GM12878 (cell line): ENCODE results near the gene CITED2. TPM values are rescaled to one million over a fixed set of nuclear protein-coding genes. Genes with fewer than 3 reads are reported as not detected.

Source experiments
- BCL11A ChIP-seq: IDR thresholded peaks from 2 replicates; pipeline ENCODE4 v1.6.1; 2011; ENCODE audit warnings: low read depth, low read length
- CBFB ChIP-seq: IDR thresholded peaks from 2 replicates; pipeline ENCODE4 v1.6.1; 2016; ENCODE audit warnings: antibody characterized with exemption, low read depth
- CTCF ChIP-seq, 3 experiments: IDR thresholded peaks in 2 of 3; conservative IDR thresholded peaks in 1 of 3; 2 replicates each; pipeline ENCODE4 v1.5.1; 2011; ENCODE audit warnings: low read depth in 3 of 3, low read length in 3 of 3, mild to moderate bottlenecking in 3 of 3, control low read depth in 2 of 3, moderate library complexity in 2 of 3, inconsistent platforms in 1 of 3, mixed read lengths in 1 of 3; ENCODE audit not compliant: control insufficient read depth in 2 of 3, insufficient read depth in 1 of 3; ENCODE audit errors: extremely low read depth in 1 of 3
- FOXM1 ChIP-seq: IDR thresholded peaks from 2 replicates; pipeline ENCODE4 v1.6.1; 2012; ENCODE audit warnings: low read depth, mild to moderate bottlenecking, inconsistent platforms, low read length, moderate library complexity
- PAX8 ChIP-seq: fragments of 450-650 bp; IDR thresholded peaks from 2 replicates; pipeline ENCODE4 v1.6.1; 2017; ENCODE audit warnings: mild to moderate bottlenecking, moderate library complexity
- RAD21 ChIP-seq: IDR thresholded peaks from 2 replicates; pipeline ENCODE4 v1.6.1; 2011; ENCODE audit warnings: mild to moderate bottlenecking, low read depth, low read length, moderate library complexity; ENCODE audit not compliant: insufficient read depth
- REST ChIP-seq: IDR thresholded peaks from 2 replicates; pipeline ENCODE4 v1.6.1; 2012; ENCODE audit warnings: mild to moderate bottlenecking, low read depth, low read length
- TAF1 ChIP-seq: IDR thresholded peaks from 2 replicates; pipeline ENCODE4 v1.6.1; 2011; ENCODE audit warnings: mild to moderate bottlenecking, low read depth, low read length, borderline replicate concordance
- ZNF384 ChIP-seq: IDR thresholded peaks from 2 replicates; pipeline ENCODE4 v1.6.1; 2012; ENCODE audit warnings: low read depth, mild to moderate bottlenecking, low read length, improper control_type of control experiment, borderline replicate concordance
- polyA plus RNA-seq, 11 experiments: library from polyadenylated mRNA; depleted of rRNA in 4 of 11; unstranded in 6 of 11; stranded (reverse) in 5 of 11; fragments of >200 nt; fragmentation: Nextera tagmentation in 4 of 11; fragmentation: Illumina TruSeq in 1 of 11; extraction: Ambion mirVana in 4 of 11; extraction: Trizol in 1 of 11; gene quantifications; 1 replicate in 1 of 11; 2 replicates in 10 of 11; pipeline versions ENCODE4 v1.2.1 to v1.2.3, GENCODE V29; 2011 to 2016; ENCODE audit warnings: inconsistent platforms in 2 of 11, missing spikeins in 2 of 11, low read depth in 1 of 11
- total RNA-seq, 4 experiments: library from RNA; depleted of rRNA in 3 of 4; stranded (reverse); fragments of >200 nt in 3 of 4; fragmentation: Illumina TruSeq in 1 of 4; extraction: Trizol in 1 of 4; gene quantifications; 2 replicates each; pipeline versions ENCODE4 v1.2.1 to v1.2.3, GENCODE V29; 2013 to 2021
- TF ChIP-seq, protein P1 (sequence below): fragments of 450-650 bp; IDR thresholded peaks from 2 replicates; pipeline ENCODE4 v1.6.1; 2016; ENCODE audit warnings: mild to moderate bottlenecking, moderate library complexity, borderline replicate concordance
- TF ChIP-seq, protein P2 (sequence below): fragments of 450-650 bp; formaldehyde crosslinking; IDR thresholded peaks from 2 replicates; pipeline ENCODE4 v1.4.0; 2020; ENCODE audit warnings: mild to moderate bottlenecking, moderate library complexity

The CITED2 gene
- total and polyA plus RNA-seq, 10 of the 15 experiments (the other 5 are each of a cell fraction or from before 2014, with no cell fraction given) = 0.08 to 20.0 (median 7.3) TPM

- TF ChIP-seq, protein P1, sequence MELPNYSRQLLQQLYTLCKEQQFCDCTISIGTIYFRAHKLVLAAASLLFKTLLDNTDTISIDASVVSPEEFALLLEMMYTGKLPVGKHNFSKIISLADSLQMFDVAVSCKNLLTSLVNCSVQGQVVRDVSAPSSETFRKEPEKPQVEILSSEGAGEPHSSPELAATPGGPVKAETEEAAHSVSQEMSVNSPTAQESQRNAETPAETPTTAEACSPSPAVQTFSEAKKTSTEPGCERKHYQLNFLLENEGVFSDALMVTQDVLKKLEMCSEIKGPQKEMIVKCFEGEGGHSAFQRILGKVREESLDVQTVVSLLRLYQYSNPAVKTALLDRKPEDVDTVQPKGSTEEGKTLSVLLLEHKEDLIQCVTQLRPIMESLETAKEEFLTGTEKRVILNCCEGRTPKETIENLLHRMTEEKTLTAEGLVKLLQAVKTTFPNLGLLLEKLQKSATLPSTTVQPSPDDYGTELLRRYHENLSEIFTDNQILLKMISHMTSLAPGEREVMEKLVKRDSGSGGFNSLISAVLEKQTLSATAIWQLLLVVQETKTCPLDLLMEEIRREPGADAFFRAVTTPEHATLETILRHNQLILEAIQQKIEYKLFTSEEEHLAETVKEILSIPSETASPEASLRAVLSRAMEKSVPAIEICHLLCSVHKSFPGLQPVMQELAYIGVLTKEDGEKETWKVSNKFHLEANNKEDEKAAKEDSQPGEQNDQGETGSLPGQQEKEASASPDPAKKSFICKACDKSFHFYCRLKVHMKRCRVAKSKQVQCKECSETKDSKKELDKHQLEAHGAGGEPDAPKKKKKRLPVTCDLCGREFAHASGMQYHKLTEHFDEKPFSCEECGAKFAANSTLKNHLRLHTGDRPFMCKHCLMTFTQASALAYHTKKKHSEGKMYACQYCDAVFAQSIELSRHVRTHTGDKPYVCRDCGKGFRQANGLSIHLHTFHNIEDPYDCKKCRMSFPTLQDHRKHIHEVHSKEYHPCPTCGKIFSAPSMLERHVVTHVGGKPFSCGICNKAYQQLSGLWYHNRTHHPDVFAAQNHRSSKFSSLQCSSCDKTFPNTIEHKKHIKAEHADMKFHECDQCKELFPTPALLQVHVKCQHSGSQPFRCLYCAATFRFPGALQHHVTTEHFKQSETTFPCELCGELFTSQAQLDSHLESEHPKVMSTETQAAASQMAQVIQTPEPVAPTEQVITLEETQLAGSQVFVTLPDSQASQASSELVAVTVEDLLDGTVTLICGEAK = no peak
- TF ChIP-seq BCL11A (peak; percentile 63; the same call in 1 of the 2 replicates), REST (no peak), FOXM1 (0 out of 2 replicates have a peak, but pooled peaks have one; percentile 24), CBFB (no peak), PAX8 (no peak), TAF1 (no peak), ZNF384 (no peak), CTCF (IDR thresholded peaks at IDR 0.05 in 2 of 3, conservative IDR thresholded peaks at IDR 0.05 in 1 of 3; ENCODE audit: control insufficient read depth in 2 of 3, extremely low read depth in 1 of 3, insufficient read depth in 1 of 3, low read depth in 3 of 3, low read length in 3 of 3) (no peak), RAD21 (no peak)
- TF ChIP-seq, protein P2, sequence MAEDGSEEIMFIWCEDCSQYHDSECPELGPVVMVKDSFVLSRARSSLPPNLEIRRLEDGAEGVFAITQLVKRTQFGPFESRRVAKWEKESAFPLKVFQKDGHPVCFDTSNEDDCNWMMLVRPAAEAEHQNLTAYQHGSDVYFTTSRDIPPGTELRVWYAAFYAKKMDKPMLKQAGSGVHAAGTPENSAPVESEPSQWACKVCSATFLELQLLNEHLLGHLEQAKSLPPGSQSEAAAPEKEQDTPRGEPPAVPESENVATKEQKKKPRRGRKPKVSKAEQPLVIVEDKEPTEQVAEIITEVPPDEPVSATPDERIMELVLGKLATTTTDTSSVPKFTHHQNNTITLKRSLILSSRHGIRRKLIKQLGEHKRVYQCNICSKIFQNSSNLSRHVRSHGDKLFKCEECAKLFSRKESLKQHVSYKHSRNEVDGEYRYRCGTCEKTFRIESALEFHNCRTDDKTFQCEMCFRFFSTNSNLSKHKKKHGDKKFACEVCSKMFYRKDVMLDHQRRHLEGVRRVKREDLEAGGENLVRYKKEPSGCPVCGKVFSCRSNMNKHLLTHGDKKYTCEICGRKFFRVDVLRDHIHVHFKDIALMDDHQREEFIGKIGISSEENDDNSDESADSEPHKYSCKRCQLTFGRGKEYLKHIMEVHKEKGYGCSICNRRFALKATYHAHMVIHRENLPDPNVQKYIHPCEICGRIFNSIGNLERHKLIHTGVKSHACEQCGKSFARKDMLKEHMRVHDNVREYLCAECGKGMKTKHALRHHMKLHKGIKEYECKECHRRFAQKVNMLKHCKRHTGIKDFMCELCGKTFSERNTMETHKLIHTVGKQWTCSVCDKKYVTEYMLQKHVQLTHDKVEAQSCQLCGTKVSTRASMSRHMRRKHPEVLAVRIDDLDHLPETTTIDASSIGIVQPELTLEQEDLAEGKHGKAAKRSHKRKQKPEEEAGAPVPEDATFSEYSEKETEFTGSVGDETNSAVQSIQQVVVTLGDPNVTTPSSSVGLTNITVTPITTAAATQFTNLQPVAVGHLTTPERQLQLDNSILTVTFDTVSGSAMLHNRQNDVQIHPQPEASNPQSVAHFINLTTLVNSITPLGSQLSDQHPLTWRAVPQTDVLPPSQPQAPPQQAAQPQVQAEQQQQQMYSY (CRISPR knock-in tag) = no peak
Observed at GRCh38 chr6:139392794-139393193, 18.3 kb upstream of the CITED2 start (continued).
